ENCODE data around the gene SLC25A22.
A peak's percentile ranks its signal among the peaks of the same experiment; 100 is the strongest.

Gene SLC25A22

DNA sequence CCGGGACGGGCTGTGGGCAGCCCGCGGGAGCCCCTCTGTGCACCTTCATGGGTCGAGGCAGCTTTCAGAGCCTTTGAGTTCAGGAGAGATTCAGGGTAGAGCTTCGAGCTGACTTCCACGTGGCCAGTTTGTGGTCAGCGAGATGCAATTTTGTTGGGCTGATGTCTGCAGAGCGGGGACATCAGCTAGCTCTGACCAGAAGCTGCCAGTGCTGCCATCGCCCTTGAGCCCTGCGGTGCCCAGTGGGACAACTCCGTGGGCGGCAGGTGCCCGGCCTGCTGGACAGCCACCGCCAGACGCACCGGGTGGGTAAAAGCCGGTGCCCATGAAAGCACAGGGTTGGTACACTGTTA, 50.1 kb downstream of the SLC25A22 start:
- no peak for TF ChIP-seq EZH2phosphoT487 (IDR thresholded peaks at IDR 0.05; ENCODE audit: borderline replicate concordance)
- TF ChIP-seq, protein P1, sequence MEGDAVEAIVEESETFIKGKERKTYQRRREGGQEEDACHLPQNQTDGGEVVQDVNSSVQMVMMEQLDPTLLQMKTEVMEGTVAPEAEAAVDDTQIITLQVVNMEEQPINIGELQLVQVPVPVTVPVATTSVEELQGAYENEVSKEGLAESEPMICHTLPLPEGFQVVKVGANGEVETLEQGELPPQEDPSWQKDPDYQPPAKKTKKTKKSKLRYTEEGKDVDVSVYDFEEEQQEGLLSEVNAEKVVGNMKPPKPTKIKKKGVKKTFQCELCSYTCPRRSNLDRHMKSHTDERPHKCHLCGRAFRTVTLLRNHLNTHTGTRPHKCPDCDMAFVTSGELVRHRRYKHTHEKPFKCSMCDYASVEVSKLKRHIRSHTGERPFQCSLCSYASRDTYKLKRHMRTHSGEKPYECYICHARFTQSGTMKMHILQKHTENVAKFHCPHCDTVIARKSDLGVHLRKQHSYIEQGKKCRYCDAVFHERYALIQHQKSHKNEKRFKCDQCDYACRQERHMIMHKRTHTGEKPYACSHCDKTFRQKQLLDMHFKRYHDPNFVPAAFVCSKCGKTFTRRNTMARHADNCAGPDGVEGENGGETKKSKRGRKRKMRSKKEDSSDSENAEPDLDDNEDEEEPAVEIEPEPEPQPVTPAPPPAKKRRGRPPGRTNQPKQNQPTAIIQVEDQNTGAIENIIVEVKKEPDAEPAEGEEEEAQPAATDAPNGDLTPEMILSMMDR (conservative IDR thresholded peaks at IDR 0.05; ENCODE audit: low read length) = no peak
- no peaks in the 10 kb centered on the region for H3K9me3 ChIP-seq (ENCODE audit: insufficient read depth, low read depth, low read length)
- H2AFZ ChIP-seq (ENCODE audit: low read length) = peak overlapping the region; percentile 18; the same call in 1 of the 2 replicates
- H3K27me3 ChIP-seq (ENCODE audit: insufficient read depth, low read length, poor library complexity, severe bottlenecking) = no peaks in the 10 kb centered on the region
- peaks cover 19% of the 10 kb centered on the region for H4K20me1 ChIP-seq (ENCODE audit: insufficient read depth, low read length, poor library complexity, severe bottlenecking)
- no peaks in the 10 kb centered on the region for H3K36me3 ChIP-seq (ENCODE audit: insufficient read depth, low read length)
- peaks cover 57% of the 10 kb centered on the region for H3K79me2 ChIP-seq (ENCODE audit: insufficient read depth, low read length)
- peak overlapping the region; percentile 78 for H3K9ac ChIP-seq (ENCODE audit: low read depth, low read length, poor library complexity, severe bottlenecking)
- no peaks in the 10 kb centered on the region for H3F3A ChIP-seq (ENCODE audit: low read depth)
- H3K4me3 ChIP-seq (ENCODE audit: low read length, poor library complexity, severe bottlenecking) = peak overlapping the region; percentile 79
- H3K4me1 ChIP-seq (ENCODE audit: insufficient read depth, low read length, poor library complexity, severe bottlenecking) = peaks cover 26% of the 10 kb centered on the region
- H3K4me2 ChIP-seq (ENCODE audit: low read depth, low read length, poor library complexity, severe bottlenecking) = peak overlapping the region; percentile 93
- no peaks in the 10 kb centered on the region for H3K9me2 ChIP-seq (replicated peaks; ENCODE audit: low read depth, low read length)

DNA sequence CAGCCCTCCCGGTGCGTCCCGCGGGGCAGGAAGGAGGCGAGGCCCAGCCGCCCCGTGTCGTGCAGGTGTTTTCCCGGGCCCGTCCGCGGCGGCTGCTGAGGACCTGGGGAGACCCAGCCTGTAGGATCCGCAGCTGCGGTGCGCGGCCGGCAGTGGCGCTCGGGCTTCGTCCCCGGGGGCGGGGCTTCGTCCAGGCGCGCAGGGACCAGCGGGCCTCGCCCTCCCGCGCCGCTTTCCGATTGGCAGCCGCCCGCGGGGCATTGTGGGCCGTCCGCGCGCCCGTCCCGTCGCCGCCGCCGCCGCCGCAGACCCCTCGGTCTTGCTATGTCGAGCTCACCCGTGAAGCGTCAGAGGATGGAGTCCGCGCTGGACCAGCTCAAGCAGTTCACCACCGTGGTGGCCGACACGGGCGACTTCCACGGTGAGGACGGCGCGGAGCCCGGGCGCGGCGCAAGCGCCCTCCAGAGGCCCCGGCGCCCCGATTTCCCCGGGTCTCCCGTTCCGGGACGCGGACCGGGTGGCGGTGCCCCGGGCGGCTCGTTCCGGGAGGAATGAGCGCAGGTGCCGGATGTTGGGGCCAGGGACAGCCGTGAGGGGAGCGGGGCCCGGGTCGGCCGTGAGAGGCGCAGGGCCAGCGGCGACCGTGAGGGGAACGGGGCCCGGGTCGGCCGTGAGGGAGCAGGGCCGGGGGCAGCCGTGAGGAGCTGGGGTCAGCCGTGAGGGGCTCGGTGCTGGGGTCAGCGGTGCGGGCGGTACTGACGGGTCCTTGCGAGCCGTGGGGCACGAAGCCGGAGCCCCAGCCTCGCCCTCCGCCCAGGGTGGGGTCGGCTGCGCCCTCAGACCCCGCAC, 50.7 kb downstream of the SLC25A22 start, which contains the start of gene TALDO1:
Gene TALDO1, plus strand, starts transcription at position 307 of the 849 bp plus-strand sequence. Its CDS starts 18 bp downstream, at position 325.
- Histone ChIP-seq H3K9me3 (ENCODE audit: insufficient read depth, low read depth, low read length) (no peaks in the 10 kb centered on the region), H2AFZ (ENCODE audit: low read length) (peak within 1 kb of the TSS; percentile 99), H4K20me1 (ENCODE audit: insufficient read depth, low read length, poor library complexity, severe bottlenecking) (peaks cover 19% of the 10 kb centered on the region), H3K79me2 (ENCODE audit: insufficient read depth, low read length) (peaks cover 51% of the 10 kb centered on the region), H3K4me3 (ENCODE audit: low read length, poor library complexity, severe bottlenecking) (peak within 1 kb of the TSS; percentile 79), H3K27me3 (ENCODE audit: insufficient read depth, low read length, poor library complexity, severe bottlenecking) (no peaks in the 10 kb centered on the region), H3K4me2 (ENCODE audit: low read depth, low read length, poor library complexity, severe bottlenecking) (peak within 1 kb of the TSS; percentile 93), H3F3A (ENCODE audit: low read depth) (no peaks in the 10 kb centered on the region), H3K9me2 (replicated peaks; ENCODE audit: low read depth, low read length) (no peaks in the 10 kb centered on the region), H3K9ac (ENCODE audit: low read depth, low read length, poor library complexity, severe bottlenecking) (peak within 1 kb of the TSS; percentile 81), H3K36me3 (ENCODE audit: insufficient read depth, low read length) (no peaks in the 10 kb centered on the region), H3K4me1 (ENCODE audit: insufficient read depth, low read length, poor library complexity, severe bottlenecking) (peaks cover 26% of the 10 kb centered on the region)
- TF ChIP-seq EZH2phosphoT487 (IDR thresholded peaks at IDR 0.05; ENCODE audit: borderline replicate concordance) = no peak
- TF ChIP-seq, protein P1 (conservative IDR thresholded peaks at IDR 0.05; ENCODE audit: low read length) = peak; percentile 28; the same call in 1 of the 2 replicates

DNA sequence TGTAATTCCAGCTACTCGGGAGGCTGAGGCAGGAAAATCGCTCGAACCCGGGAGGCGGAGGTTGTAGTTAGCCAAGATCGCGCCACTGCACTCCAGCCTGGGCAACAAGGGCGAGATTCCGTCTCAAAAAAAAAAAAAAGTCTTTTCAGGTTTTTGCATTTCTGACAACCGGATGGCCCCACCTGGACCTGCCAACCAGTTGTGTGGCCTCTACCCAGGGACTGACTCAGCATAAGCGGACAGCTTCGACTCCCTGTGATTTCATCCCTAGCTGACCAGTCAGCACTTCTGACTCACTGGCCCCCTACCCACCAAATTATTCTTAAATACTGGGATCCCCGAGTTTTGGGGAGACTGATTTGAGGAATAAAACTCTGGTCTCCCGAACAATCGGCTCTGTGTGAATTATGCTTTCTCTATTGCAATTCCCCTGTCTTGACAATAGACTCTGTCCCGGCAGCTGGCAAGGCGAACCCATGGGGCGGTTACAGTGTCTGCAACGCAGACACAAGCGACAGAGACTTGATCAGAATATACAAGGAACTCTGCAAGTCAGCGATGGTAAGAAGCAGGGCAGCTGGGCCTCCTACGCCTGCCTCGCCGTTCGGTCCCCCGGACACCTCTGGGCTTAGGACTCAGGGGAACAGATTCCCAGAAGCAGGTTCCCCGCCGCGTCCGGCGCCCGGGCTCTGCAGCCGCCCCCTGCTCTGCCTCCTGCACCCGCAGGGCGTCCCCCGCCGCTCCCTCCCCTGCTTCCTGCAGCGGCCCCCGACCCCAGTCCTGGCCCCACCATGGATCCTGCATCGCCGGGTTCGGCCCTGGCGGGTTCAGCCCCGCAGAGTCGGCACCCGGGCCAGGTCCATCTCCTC, 51.6 kb downstream of the SLC25A22 start:
- H3K27me3 ChIP-seq (ENCODE audit: insufficient read depth, low read length, poor library complexity, severe bottlenecking) = no peaks in the 10 kb centered on the region
- H3K4me3 ChIP-seq (ENCODE audit: low read length, poor library complexity, severe bottlenecking) = peak overlapping the region; percentile 79
- no peaks in the 10 kb centered on the region for H3F3A ChIP-seq (ENCODE audit: low read depth)
- no peaks in the 10 kb centered on the region for H3K9me3 ChIP-seq (ENCODE audit: insufficient read depth, low read depth, low read length)
- TF ChIP-seq, protein P1 (conservative IDR thresholded peaks at IDR 0.05; ENCODE audit: low read length) = no peak
- peak overlapping the region; percentile 81 for H3K9ac ChIP-seq (ENCODE audit: low read depth, low read length, poor library complexity, severe bottlenecking)
- H3K4me1 ChIP-seq (ENCODE audit: insufficient read depth, low read length, poor library complexity, severe bottlenecking) = peaks cover 26% of the 10 kb centered on the region
- peaks cover 43% of the 10 kb centered on the region for H3K79me2 ChIP-seq (ENCODE audit: insufficient read depth, low read length)
- peak overlapping the region; percentile 99 for H2AFZ ChIP-seq (ENCODE audit: low read length)
- H3K36me3 ChIP-seq (ENCODE audit: insufficient read depth, low read length) = no peaks in the 10 kb centered on the region
- peaks cover 19% of the 10 kb centered on the region for H4K20me1 ChIP-seq (ENCODE audit: insufficient read depth, low read length, poor library complexity, severe bottlenecking)
- peak overlapping the region; percentile 93 for H3K4me2 ChIP-seq (ENCODE audit: low read depth, low read length, poor library complexity, severe bottlenecking)
- H3K9me2 ChIP-seq (replicated peaks; ENCODE audit: low read depth, low read length) = no peaks in the 10 kb centered on the region

Measured in Loucy (cell line).